IPS DF 4.7 (cell line): ENCODE data around the gene SPTBN5.

Experiments
- DNase-seq: peaks from one replicate; pipeline ENCODE4 v3.0.0-alpha.2; 2013; ENCODE audit warnings: low spot score; ENCODE audit errors: extremely low read depth

Gene SPTBN5

DNA sequence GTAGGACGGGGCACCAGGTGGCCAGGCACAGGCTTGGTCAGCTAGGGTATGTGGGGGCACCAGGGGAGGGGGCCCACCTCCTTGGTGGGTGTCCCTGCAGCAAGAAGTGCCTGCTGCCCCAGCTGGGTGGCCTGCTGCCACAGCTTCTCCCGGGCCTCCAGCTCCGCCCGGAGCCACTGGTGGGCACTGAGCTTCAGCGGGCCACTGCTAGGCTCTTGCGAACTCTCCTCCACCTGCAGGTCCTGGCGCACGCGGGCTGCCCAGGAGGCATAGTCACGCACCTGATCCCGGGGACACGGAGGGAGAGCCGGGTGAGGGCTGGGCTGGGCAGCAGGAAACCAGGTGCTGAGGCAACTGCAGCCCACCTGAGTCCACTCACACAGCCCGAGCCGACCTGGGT is 25.5 kb downstream of the SPTBN5 start:
- DNase-seq: no peak

GRCh38 chr15:41866872-41867579 is 26.8 kb downstream of the SPTBN5 start:
- DNase-seq: no peak

DNA sequence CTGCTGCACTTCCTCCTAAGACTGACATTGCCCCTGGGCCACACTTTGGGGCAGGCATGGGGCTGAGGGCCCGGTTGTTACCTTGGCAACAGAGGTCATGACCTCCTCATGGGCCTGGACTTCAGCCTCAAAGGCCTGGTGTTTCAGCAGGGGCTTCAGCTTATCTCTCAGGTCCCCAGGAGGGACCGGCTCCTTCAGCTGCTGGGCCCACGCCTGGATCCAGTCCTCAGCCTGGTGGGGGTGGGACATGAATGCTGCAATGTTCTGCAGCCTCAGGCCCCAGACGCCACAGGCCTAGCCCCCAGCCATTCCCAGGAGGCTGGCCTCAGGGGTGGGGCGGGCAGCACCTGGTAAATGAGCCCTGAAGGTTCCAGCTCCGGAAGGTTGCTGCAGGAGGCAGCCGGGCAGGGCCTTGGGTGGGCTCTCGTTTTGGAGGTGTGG is 27.6 kb downstream of the SPTBN5 start:
- DNase-seq: no peak

DNA sequence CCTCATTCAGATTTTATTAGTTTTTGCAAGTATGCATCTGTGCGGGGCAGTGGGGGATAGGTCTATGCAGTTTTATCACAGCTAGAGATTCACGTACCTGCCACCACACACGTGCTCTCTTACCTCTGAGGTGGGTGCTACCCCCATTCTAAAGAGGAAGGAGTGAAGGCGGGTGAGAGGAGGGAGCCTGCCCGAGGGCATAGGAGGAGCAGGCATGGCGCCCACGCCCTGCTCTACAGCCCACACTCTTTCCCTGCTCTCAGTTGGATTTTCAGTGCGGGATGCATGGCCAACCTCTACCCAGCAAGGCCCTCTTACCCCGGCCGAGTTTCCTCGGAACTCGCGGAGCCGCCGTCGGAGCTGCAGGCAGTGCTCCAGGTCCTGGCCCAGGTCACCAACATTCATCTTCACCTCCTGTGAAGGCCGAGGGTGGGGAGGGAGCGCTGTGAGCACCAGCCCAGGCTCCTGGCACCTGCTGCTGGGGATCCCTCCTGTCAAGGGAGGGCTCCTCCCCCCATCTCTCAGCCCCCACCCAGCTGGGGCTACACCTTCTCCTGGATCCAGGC is 28.3 kb downstream of the SPTBN5 start:
- no peak for DNase-seq

- DNase-seq: no peak
Measured at GRCh38 chr15:41862515-41863116, 31.2 kb downstream of the SPTBN5 start.

DNA sequence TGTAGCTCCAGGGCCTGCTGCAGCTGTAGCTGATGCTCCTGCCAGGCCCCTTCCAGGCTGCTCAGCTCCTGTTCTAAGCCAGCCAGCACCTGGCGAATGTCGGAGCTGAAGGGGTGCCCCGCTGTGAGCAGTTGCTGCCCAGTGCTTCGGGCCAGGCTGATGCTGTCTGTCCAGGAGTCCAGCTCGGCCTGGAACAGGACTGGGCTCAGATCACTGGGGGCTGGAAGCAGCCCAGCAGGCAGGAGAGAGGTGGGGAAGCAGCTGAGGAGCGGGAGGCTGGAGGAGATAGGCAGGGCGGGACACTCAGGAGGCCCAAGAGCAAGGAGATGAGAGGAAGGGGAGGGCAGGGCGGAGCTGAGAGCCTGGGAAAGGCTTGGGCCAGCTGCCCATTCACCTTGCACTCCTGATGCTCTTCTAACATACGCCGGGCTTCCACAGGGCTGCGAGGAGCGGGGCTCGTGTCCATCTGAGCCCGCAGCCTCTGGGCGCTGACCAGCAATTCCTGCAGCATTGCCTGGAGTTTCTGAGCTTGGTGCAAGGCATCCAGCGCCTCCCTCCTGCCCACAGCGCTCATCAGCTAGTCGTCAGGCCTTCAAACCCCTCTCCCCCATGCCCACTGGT is 32.0 kb downstream of the SPTBN5 start:
- no peak for DNase-seq

- DNase-seq: no peak
Measured at GRCh38 chr15:41860049-41860828, 33.6 kb downstream of the SPTBN5 start.

GRCh38 chr15:41858756-41859155 is 35.1 kb downstream of the SPTBN5 start:
- no peak for DNase-seq

DNA sequence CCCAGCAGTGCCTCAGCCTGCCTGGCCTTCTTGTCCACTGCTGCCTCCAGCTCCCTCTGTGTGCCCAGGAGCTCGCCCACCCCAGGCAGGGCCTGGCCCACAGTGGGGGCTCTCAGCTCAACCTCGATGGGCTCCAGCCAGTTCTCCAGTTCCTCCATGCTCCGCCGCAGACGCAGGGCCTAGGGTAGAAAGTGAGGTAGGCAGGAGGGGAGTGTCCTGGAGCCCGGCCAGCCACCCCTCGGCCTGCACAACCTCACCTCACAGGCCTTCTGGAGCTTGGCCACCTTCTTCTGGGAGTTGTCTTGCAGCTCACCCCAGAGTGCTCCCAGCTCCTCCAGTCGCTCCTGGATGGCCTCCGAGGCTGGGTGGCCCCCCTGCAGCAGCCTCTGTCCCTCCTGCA is 36.5 kb downstream of the SPTBN5 start:
- DNase-seq: no peak

- no peak for DNase-seq
Measured at GRCh38 chr15:41856716-41857115, 37.1 kb downstream of the SPTBN5 start.

- no peak for DNase-seq
Measured at GRCh38 chr15:41856262-41856661, 37.6 kb downstream of the SPTBN5 start.

DNA sequence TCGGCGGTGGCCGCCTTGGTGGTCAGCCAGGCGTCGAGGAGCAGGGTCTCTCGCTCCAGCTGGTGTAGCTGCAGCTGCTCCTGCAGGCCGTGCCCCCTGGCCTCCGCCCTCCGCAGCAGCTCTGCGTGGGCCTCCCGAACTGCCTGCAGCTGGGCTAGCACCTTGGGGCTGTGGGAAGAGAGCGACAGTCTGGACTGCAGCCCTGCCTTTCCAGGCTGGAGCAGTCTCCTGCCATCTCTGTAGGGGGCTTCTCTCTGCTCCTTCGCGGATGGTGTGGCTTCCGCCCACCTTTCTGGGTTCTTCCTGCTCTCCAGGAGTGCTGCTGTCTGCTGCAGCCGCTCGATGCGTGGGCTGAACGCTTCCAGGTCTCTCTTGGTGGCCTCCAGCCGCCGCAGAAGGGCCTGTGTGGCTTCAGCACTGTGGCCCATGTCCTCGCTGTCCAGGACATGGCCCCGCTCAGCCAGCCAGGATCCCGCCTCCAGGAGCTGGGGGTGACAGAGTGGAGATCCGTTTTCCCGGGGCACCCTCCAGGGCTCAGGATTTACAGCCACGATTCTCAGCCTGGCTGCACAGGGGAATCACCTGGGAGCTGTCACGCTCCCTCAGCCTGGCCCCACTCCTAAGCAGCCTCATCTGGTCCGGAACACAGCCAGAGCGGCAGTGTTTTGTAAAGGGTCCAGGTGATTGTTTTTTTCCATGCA is 38.4 kb downstream of the SPTBN5 start:
- DNase-seq: no peak

DNA sequence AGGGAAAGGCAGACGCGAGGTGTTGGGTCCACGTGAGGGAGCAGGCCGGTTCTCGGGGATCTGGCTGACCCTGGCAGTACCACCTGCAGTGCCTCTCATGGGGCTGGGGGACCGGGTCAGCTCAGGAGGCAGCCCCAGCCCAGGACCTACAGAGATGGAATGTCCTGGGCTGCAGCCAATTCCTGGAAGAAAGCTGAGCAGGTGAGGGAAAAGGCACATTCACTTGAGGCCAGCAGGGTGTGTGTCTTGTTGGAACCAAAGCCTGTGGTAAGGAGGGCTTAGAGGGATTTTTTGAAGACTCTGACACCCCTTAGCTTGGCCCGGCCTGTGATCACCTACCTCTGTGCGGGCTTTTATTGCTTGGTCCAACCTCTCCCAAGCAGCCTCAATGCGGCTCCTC is 39.4 kb downstream of the SPTBN5 start:
- DNase-seq: no peak

DNA sequence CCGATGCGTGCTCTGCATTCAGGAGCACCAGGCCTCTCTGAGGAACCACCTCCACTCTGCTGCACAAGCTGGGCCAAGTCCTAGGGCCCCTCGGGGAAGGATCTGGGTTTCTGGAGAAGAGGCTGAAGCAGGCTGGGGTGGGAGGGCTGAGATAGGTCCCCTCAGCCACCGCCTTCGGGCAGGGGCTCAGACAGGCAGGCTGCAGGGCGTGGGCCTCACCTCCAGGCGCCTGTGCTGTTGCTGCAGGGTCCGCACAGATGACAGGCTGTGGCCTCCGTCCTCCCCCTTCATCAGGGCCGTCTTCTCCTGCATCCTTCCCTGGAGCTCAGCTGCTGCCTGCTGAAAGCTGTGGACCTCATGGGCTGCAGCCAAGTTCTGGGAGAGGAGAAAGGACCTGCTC is 40.0 kb downstream of the SPTBN5 start:
- DNase-seq: no peak

DNA sequence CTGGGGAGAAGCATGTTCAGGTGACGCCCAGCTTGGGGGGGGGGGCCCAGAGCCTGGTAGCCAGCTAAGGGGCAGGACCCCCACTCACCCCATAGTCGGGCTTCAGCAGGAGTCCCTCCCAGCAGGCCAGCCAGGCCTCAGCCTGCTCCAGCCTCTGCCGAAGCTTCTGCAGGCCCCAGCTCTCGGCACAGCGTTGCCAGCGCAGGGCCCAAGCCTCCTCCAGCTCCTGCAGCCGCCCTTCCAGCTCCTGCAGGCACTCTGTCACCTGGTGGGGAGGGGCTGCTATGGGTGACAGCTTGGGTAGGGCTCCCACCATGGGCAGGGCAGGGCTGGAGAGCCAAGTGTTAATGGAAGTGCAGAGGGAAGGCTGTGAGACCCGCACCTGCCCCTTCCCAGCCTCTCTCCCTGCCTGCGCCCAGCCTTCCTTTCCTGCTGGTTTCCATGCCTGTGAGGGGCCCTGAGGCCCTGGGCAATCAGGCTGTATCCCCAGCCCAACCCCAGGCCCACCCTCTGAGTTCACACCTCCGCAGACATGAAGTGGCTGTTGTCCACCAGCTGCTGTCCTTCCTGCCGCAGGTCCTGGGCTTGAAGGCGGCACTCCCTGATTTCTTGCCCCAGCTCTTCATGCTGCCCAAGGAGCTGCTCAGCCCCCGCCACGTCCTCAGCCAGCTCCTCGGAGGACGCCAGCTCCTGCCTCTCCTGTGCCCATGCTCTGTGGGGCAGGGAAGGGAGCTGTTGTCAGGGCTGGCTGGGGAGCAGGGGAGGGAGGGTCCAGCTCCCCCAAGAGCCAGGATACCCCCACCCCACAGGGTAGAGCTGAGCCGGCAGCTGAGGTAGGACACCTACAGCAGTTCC is 40.9 kb downstream of the SPTBN5 start:
- DNase-seq: no peak

DNA sequence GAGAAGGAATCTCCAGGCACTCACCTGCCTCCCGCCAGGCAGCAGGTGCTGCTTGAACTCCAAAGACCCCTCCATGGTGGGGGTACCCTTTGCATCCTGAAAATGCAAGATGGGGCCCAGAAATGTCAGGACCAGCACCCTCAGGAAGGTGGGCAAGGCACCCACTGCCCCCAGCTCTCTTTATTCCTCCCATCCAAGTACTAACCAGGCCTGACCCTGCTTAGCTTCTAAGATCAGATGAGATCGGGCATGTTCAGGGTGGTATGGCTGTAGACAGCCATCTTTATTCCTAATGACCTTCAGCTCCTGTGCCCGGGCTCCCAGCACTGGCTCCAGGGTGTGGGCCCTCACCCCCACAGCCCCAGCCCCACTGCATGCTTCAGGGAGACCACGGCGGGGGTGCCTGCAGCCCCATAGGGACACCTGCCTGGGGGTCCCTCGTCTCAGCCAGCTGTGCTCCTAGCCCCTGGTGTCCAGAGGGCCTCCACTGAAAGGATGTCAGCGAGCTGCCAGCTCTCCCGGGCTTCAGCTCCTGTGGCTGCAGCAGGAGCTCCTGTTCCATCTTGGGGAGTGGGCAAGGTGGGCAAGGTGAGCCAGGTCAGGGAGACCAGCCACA is 42.0 kb downstream of the SPTBN5 start:
- DNase-seq: no peak

DNA sequence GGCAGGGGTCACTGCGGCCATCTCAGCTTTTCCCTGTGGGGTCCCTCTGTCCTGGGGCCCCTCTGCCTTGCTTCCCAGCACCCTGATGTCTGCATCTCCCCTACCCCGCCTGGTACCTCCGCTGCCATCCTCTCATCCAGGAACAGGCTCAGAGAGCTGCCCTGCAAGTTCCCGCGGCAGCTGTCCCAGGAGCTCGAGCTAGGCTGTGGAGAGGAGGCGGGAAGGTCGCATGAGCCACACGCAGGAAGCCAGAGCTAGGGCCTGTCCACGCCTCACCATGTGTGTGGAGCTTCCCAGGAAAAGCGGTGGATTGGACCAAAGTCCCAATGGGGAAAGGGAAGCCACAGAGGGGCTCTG is 42.7 kb downstream of the SPTBN5 start:
- DNase-seq: no peak

- DNase-seq: no peak
Measured at GRCh38 chr15:41850482-41851166, 43.2 kb downstream of the SPTBN5 start.

DNA sequence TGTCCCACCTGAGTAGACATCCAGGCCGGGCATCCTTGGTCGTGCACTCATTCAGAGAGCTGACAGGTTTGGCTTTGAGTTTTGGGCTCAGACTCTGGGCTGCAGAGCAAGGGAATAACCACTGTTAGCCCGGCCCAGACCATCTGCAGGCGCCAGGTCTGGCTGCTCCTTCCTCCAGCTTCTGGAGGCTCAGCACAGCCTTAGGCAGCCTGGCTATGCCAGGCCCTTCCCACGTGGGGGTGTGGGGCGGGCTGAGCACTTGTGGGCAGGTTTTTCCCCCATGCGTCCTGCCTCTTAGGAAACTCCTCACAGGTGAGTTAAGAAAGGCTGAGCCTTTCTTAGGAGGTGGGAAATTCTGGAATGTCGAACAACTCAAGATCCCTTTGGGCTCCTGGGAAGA is 44.0 kb downstream of the SPTBN5 start:
- DNase-seq: no peak
